GM19468 (cell line): ENCODE data around the gene SRSF8.

Source experiments
- ATAC-seq: cut with Tn5 transposase; IDR thresholded peaks from one replicate; pipeline ENCODE4 v1.9.1; 2021; ENCODE audit warnings: mild to moderate bottlenecking, moderate library complexity, moderate number of reproducible peaks; ENCODE audit not compliant: unreplicated experiment; ENCODE audit errors: extremely low read depth

SRSF8 gene

DNA sequence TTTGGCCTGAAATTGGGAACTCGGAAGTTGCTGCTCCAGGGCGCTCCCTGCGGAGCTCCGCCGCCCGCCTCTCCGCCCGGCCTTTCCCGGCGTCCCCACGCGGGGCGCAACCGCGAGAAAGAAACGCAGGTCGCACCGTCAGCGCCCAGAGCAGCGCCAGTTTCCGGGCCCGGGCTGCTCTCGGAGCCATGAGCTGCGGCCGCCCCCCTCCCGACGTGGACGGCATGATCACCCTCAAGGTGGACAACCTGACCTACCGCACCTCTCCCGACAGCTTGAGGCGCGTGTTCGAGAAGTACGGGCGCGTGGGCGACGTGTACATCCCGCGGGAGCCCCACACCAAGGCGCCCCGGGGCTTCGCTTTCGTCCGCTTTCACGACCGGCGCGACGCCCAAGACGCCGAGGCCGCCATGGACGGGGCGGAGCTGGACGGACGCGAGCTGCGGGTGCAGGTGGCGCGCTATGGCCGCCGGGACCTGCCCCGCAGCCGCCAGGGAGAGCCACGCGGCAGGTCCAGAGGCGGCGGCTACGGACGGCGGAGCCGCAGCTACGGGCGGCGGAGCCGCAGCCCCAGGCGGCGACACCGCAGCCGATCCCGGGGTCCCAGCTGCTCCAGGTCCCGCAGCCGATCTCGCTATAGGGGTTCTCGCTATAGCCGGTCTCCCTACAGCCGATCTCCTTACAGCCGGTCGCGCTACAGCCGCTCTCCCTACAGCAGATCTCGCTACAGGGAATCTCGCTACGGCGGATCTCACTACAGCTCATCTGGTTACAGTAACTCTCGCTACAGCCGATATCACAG is 521 bp downstream of the SRSF8 start:
- peak; percentile 42 for ATAC-seq

DNA sequence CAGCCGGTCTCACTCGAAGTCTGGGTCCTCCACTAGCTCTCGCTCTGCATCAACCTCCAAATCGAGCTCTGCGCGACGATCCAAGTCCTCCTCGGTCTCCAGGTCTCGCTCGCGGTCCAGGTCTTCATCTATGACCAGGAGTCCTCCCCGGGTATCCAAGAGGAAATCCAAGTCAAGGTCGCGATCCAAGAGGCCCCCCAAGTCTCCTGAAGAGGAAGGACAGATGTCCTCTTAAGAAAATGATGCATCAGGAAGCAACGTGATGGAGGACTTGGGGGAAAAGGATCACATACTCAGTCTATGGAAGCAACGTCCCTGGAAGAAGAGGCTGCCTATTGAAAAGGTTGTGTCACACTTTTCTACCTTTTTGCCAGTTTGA is 1.1 kb downstream of the SRSF8 start:
- ATAC-seq, result no peak

DNA sequence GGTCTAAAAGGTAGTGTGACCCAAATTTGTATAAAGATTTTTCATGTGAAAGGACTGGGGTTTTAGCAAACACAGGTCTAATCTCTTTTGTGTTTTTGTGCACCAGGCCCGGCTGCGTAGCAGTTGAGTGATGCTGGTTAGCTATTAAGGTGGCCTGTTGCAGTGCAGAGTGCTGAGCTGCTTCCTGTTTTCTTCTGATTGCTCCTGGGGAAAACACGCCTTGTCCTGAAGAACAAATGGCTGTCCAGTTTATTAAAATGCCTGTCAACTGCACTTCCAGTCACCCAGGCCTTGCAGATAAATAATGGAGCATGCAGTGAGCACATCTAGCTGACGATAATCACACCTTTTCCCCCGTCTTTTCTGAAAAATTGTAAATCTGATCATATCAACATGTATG is 1.8 kb downstream of the SRSF8 start:
- peak; percentile 54 for ATAC-seq

DNA sequence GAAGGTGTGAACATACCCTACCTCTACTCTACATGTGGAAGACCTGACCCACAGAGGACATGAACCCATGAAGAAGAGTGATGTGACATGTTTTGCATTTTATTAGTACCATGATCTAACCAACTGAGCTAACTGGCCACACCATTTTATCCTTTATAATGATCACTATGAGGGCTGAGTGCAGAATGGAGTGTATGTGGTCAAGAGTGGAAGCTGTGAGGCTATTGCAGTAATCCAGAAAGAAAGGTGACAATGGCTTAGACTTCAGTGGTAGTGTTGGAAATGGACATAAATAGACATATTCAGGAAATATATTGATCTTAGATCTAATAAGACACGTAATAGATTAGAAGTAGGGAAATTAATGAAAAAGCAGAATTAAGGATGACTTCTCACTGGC is 3.8 kb downstream of the SRSF8 start:
- no peak for ATAC-seq

DNA sequence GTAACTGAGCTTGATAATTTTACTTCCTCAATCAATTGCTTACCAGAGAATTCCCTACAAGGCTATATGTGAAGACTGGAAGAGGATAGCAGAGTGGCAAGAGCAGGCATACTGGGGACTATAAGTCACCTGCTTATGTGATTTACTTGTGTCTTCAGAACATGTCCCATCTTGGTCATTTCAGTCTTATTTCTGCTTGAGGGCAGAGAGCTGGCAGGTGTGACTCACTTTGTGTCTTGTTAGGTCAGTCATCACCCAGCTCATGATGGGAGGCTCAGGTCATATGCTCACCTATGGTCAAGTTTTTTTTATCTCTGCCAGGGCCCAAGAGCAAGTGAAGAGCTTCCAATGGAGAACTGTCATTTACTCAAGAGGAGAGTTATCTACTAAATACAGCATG is 6.2 kb downstream of the SRSF8 start:
- ATAC-seq, result no peak

DNA sequence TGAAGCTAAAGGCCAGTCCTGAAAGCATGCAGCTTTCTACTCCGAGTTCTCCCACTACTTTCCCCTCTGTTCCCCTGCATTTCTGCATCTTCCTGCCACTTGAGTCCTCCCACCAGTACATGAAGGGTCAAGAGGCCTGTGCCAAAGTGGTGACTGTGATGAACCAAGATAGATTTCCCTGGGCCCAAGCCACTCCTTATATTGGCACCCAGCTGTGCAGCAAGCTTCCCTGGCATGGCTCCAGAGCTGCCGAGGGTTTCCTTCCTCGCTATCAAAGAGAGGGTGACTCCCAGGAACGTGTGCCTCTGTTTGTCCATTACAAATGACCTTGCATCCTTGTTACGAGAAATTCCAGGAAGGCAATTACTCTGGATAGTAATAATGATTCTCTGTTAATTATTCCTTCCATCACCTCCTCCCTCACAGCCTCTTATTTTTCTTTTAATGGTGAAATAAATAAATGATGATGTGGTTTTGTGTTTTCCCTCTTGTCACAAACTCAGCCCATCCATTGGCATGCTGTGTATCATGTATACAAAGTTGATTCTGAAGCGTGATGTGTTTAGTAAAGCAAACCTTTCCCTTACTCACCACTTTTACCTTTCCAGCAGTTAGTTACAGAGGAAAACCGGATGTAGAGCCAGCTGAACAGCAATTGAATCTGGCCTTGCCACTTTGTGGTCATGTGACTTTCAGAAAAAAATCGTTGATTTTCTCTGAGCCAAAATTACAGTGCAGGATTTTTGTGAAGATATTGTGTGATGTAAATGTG is 8.3 kb downstream of the SRSF8 start:
- no peak for ATAC-seq

DNA sequence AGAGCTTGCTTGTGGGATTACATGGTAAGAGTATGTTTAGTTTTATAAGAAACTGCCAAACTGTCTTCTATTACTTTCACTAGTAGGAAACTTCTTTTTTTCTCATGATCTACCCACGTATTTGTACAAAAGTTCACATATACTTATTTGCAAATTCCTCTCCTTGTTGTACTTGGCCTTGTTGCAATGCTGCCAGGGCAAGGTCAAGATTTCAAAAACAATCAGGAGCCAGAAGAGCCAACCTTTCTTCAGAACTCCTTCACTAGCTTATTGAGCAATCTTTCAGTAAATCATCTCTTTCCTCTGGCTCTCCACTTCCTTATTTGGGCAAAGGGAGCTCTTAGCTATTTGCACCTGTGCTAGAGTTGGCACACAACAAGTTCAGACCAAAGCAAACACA is 9.7 kb downstream of the SRSF8 start:
- ATAC-seq, result peak; percentile 51

DNA sequence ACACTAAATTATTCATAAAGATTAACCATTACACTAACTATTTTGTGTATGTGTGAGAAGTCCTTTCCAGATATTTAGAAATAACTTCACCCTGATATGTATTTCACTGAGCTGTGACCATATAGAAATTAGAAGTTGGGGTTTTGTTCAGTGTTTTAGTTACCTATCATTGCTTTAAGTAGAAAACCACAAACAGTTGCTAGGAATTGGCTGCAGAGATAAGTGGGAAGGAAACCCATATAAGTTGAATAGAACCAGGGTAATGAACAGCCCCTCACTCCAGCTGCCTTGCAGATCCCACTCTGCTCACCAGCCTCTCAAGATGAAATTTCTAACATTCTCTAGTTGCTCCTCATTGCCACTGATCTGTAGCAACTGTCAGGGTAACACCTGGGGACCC is 10.3 kb downstream of the SRSF8 start:
- no peak for ATAC-seq

DNA sequence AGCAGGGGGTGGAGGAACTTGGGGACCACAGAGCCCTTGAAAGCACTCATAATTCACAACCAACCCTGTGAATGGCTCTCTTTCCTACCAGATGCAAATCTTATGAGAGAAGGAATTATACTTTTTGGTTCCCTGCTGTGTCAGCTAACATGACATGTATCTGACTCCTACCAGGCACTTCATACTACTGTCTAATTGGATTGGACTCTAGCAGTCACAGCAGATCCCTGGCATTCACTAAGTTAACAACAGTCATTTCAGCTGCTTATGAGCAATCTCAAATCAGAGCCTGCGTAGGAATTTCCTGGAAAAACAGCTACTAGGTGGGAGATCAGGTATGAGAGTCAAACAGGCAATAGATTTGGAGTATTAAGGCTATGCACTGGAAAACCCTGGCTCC is 11.8 kb downstream of the SRSF8 start:
- ATAC-seq, result no peak

DNA sequence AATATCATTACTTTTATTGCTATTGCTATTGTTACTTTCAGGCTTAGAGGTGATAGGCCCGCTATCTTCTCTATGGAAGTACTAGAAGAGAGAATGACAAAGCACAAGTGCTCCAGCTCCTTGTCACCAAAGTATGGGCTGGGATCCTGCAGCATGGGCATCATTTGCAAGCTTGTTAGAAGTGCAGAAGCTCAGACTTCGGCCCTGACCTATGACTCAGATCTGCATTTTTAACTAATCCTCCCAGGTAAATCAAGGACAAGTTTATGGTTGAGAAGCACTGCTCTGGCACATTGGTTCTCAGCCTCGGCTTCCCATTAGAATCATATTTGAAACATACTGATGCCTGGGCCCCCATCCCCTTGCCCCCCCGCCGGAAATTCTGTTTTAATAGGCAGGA is 14.3 kb downstream of the SRSF8 start:
- no peak for ATAC-seq

DNA sequence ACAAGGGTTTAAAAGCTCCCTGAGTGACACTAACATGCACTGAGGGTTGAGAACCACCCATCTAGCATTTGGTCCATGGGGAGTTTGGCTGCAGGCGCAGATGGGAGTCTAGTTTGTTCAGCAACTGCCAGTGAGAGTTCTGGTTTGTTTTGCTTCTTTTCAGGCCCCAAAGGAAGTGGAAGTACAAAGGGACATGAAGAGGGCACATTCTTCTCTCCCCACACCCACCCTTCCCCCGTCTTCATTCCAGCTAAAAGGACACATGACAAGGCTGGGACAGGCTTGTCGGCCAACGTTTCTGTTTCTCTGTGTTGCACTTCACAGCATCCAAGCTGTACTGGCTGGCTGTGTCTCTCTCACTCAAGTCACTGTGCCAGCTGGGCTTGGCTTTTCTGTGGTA is 14.7 kb downstream of the SRSF8 start:
- ATAC-seq, result no peak

DNA sequence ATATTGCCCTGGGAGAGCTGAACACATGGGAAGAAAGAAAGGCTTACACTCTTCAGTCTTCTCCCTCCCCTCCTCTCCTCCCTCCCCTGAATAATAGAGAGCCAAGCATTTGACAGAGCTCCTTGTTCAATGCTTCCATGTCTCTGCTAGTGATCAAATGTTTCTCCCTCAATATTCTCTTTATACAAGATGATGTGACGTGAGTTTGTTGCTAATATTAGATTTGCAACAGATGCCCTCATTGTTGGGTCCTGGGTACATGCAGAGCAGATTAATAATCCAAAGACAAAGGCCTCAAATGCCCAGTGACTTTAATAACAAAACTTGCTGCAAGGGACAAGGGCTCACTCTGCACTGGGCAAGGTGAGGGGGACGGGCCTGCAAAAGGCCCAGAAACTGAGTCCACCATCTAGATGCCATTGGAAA is 15.9 kb downstream of the SRSF8 start:
- ATAC-seq, result no peak

DNA sequence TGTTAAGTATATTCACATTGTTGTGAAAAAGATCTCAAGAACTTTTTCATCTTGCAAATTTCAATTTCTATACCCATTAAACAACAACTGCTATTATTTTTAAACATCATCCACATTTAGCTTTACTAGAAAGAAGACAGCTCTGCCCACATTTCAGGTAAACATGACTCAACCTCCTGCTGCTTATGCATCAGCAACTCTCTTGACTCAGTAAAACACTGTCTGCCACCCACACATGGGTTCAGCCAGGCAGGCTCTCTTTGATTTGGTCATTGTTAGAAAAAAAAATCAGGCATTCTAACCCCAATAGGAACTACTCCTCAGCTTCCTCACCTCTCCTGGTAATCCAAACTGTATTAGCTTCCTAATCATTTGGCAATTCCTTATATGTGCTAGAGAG is 17.8 kb downstream of the SRSF8 start:
- no peak for ATAC-seq

DNA sequence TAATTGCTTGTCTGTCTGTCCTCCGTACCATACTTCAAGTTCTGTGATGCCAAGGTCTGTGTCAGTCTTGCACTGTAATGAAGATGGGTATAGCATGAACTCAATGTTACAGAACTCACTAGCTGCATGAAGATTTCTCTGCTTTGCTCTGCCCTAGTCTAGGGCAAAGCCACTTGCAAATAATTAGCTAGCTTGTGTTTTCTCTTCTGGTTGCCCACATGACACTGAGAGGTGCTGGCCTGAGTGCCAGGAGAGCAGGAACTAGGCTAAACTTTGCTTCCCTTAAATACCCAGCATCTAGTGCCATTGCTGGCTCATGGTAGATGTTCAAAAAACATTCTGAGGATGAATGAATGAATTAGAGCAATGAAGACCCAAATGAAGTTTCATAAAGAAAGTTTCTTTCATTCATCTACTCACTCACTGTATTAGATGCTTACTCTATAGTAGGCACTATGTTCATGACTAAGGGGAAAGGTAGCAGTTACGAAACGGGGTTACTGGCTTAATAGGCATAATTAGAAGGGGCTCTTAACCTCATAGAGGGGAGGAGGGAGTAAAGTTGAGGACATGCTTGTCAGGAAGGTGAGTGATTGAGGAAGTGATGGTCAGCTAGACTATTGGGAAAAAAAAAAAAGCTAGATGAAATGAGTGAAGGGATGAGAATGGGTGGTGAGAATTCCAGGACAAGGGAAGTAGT is 18.5 kb downstream of the SRSF8 start:
- no peak for ATAC-seq

DNA sequence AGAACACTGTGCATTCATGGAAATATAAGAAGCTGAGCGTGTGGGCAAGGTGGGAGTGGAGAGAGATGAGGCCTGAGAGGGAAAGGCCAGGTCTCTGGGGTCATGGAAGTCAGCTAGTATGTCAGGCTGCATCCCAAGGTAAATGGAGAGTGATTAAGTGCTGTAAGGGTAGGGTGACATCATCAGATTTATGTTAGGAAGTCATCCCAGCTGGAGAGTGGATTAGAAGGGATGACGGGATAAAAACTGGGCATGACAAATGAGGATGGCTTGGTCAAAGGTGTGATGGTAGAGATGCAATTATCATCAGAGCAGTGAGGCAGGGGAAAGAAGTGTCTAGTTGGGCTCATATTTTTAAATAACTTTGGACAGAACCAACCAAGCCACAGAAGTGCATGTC is 19.4 kb downstream of the SRSF8 start:
- ATAC-seq, result no peak

DNA sequence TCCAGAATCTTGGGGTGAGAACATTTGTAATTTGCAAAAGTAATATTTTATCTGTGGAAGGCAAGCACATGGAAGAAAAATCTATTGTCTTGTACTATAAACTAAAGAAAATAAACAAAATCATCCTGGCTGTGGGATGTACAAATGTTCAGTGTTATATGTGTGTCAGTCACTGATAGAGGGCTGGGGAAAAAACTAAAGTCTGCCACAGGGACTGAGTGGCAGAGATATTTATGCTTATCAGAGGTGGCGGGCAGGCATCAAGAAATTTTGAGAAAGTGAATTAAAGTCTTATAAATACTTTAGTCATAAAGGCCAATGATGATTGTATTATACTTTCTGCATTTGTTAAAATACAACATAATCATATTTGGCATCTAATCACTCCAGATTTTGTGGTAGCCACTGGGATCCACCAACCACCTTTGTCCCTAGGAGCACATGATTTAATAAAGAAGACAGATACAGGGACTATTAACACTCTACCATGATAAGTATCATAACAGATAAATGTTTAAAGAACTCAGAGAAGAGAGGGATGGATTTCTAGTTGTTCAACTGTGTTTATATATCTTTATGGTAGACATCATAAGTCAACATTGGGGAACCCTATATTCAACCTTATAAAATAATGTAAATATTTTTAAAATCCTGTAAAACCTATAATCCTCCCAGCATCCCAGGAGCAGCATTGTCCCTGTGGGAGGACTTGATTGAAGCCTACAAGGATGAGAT is 20.3 kb downstream of the SRSF8 start:
- ATAC-seq, result no peak

DNA sequence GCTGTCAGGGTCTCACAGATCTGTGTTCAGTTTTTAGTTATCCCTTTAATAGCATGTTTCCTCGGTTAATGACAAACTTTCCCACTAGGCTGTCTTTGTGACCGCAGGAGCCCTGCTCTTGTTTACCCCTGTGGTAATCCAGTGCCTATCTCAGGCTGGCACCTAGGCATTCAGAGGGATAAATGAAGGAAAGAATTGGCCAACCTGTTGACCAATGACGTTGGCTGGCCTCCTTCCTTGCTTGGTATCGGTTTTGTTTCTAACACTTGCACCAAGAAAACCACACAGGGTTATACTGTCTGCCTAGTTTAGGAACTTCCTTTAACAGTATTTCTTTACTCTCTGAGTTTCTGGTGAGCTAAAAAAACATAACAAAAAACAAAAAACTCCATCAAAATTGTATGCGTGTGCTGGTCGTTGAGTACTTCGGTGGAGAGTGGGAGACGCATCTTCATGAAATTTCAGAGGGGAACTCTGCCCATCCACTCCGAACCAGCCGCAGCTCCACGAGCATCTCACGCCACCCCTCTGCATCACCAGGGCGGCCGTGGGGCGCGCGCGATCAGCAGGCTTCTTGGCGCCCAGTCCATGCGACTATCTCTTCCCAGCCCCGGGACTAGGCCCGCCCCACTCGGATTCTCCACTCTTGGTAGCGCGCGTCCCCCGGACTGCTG is 22.4 kb downstream of the SRSF8 start:
- peak; percentile 3 for ATAC-seq

DNA sequence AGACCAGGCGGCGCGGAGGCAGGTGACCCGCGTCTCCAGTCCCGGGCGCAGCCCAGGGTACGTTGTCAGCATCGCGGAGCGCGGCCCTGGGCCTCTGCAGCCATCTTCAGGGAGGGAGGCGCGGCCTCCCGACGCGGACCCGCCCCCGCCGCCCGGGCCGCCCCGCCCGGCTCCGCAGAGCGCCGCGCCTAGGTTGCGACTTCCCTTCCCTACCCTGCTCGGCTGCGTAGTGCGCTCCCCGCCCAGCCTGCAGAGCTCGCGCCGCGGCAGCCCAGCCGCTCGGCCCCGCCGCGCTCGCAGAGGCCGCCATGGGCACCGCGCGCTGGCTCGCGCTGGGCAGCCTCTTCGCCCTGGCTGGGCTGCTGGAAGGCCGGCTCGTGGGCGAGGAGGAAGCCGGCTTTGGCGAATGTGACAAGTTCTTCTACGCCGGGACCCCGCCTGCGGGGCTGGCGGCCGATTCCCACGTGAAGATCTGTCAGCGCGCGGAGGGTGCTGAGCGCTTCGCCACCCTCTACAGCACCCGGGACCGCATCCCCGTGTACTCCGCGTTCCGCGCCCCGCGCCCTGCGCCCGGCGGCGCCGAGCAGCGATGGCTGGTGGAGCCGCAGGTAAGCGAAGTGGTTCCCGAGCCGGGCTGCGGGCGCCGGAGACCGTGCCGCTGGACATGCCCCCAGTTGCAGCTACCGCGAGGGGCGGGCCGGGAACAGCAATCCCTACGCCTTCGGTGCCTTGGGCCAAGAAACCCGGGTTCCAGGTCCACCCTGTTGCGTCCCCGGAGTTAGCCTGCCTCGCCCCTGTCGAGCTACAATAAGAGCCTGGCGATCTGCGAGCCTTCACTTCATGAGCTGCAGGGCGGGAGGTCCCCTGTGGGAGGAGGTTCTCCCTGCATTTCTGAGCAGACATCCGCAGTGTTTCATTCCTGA is 23.2 kb downstream of the SRSF8 start, which contains the start of gene ENDOD1:
Gene ENDOD1 (plus strand): TSS at position 227 of the 923 bp plus-strand sequence. CDS start 82 bp downstream, at position 309.
- peak; percentile 89 for ATAC-seq
